Endothelial cell of umbilical vein (primary cell): ENCODE measurements around the gene TFDP1. TPM values are rescaled to one million over a fixed set of nuclear protein-coding genes. Genes with fewer than 3 reads are reported as not detected.

Source experiments
- BruUV-seq: library from RNA; stranded (reverse); fragments of 400-500 nt; replicated peaks from 2 replicates; lab custom pipeline; 2021; lab: Mats Ljungman, UMichigan
- CTCF ChIA-PET: fragments of 300-600, 350-600 bp; sonication (Branson Sonifier 250); formaldehyde crosslinking; loops from one replicate; lab custom pipeline; 2021; ENCODE audit warnings: antibody characterized with exemption, inconsistent platforms; lab: Charles Lee
- POLR2A ChIA-PET: fragments of 300-600, 350-600 bp; sonication (Branson Sonifier 250); formaldehyde crosslinking; loops from one replicate; lab custom pipeline; 2021; ENCODE audit warnings: antibody characterized with exemption, inconsistent platforms; lab: Charles Lee
- DNase-seq: peaks from one replicate; pipeline ENCODE4 v3.0.0-alpha.2; 2011; ENCODE audit warnings: low read depth, low spot score
- FAIRE-seq: peaks from 2 replicates; lab custom pipeline; 2011; peaks lifted over from hg19 to GRCh38; lab: Jason Lieb, UNC
- H2AFZ ChIP-seq: 2 replicates; pipeline ENCODE4 v1.6.0; 2012; ENCODE audit warnings: low read depth, low read length, control low read depth, inconsistent platforms
- H3K27ac ChIP-seq: 2 replicates; pipeline ENCODE4 v1.5.1; 2011; ENCODE audit warnings: low read depth, mild to moderate bottlenecking, control low read depth, low read length, moderate library complexity; ENCODE audit not compliant: insufficient read depth
- H3K27me3 ChIP-seq, 2 experiments: 2 replicates each; pipeline versions ENCODE4 v1.6.0 to v1.6.1; 2011; ENCODE audit warnings: low read length in 2 of 2, mixed read lengths in 1 of 2; ENCODE audit not compliant: control insufficient read depth in 2 of 2, insufficient read depth in 2 of 2
- H3K36me3 ChIP-seq, 2 experiments: 2 replicates in 1 of 2; 3 replicates in 1 of 2; pipeline ENCODE4 v1.5.1; 2011; ENCODE audit warnings: low read length in 2 of 2, mild to moderate bottlenecking in 1 of 2, moderate library complexity in 1 of 2; ENCODE audit not compliant: control insufficient read depth in 2 of 2, insufficient read depth in 2 of 2; ENCODE audit errors: extremely low read depth in 1 of 2
- H3K4me1 ChIP-seq: 3 replicates; pipeline ENCODE4 v1.5.1; 2011; ENCODE audit warnings: mild to moderate bottlenecking, low read length; ENCODE audit not compliant: control insufficient read depth, insufficient read depth; ENCODE audit errors: extremely low read depth
- H3K4me2 ChIP-seq: 2 replicates; pipeline ENCODE4 v1.6.1; 2011; ENCODE audit warnings: low read length, control low read depth, mixed read lengths; ENCODE audit not compliant: insufficient read depth
- H3K4me3 ChIP-seq, 3 experiments: fragments of 200-600 bp in 1 of 3; sonication (generic), shearing (Covaris generic) in 1 of 3; replicated peaks in 1 of 3; 2 replicates each; pipeline ENCODE4 v1.5.1; 2011 to 2016; ENCODE audit warnings: control low read depth in 3 of 3, low read length in 3 of 3, mild to moderate bottlenecking in 2 of 3, inconsistent platforms in 1 of 3, low read depth in 1 of 3, moderate library complexity in 1 of 3; ENCODE audit not compliant: insufficient read depth in 1 of 3
- H3K79me2 ChIP-seq: 2 replicates; pipeline ENCODE4 v1.6.0; 2012; ENCODE audit warnings: low read length, inconsistent platforms; ENCODE audit not compliant: control insufficient read depth, insufficient read depth
- H3K9ac ChIP-seq: replicated peaks from 2 replicates; pipeline ENCODE3; 2011; ENCODE audit warnings: low read length, control low read depth; ENCODE audit not compliant: insufficient read depth; ENCODE audit errors: extremely low read depth
- H3K9me1 ChIP-seq: replicated peaks from 3 replicates; pipeline ENCODE4 v1.6.0; 2011; ENCODE audit warnings: mild to moderate bottlenecking, low read length; ENCODE audit not compliant: control insufficient read depth, insufficient read depth; ENCODE audit errors: extremely low read depth
- H3K9me3 ChIP-seq: replicated peaks from 2 replicates; pipeline ENCODE4 v1.5.1; 2012; ENCODE audit warnings: low read length, inconsistent platforms; ENCODE audit not compliant: control insufficient read depth, insufficient read depth
- H4K20me1 ChIP-seq: replicated peaks from 2 replicates; pipeline ENCODE3; 2011; ENCODE audit warnings: mild to moderate bottlenecking, low read length; ENCODE audit not compliant: control insufficient read depth, insufficient read depth; ENCODE audit errors: extremely low read depth
- EZH2 ChIP-seq: IDR thresholded peaks from 2 replicates; pipeline ENCODE4 v1.6.1; 2012; ENCODE audit warnings: borderline replicate concordance, low read depth, mild to moderate bottlenecking, moderate library complexity, low read length, inconsistent platforms; ENCODE audit not compliant: severe bottlenecking
- FOS ChIP-seq: IDR thresholded peaks from 2 replicates; pipeline ENCODE4 v1.6.1; 2011; ENCODE audit warnings: mild to moderate bottlenecking, low read length, moderate library complexity, borderline replicate concordance; ENCODE audit not compliant: insufficient read depth
- GATA2 ChIP-seq: IDR thresholded peaks from 2 replicates; pipeline ENCODE4 v1.7.0; 2011; ENCODE audit warnings: low read depth, mild to moderate bottlenecking, moderate library complexity, mixed read lengths, low read length; ENCODE audit not compliant: insufficient read length, insufficient read depth
- JUN ChIP-seq: IDR thresholded peaks from 2 replicates; pipeline ENCODE4 v1.6.1; 2011; ENCODE audit warnings: borderline replicate concordance, low read depth; ENCODE audit not compliant: insufficient read length, insufficient read depth
- MYC ChIP-seq: IDR thresholded peaks from one replicate; pipeline ENCODE4 v1.6.1; 2011; ENCODE audit warnings: mild to moderate bottlenecking, low read depth, low read length
- POLR2A ChIP-seq: IDR thresholded peaks from 2 replicates; pipeline ENCODE4 v1.6.1; 2012; ENCODE audit warnings: low read depth, mild to moderate bottlenecking, control low read depth, low read length
- POLR2AphosphoS5 ChIP-seq: IDR thresholded peaks from 2 replicates; pipeline ENCODE4 v1.6.1; 2012; ENCODE audit warnings: low read depth, mild to moderate bottlenecking, control low read depth, low read length, moderate library complexity; ENCODE audit not compliant: insufficient read depth
- dilution Hi-C: fragments of 300-500 bp; cut with MboI; formaldehyde crosslinking; loops from one replicate; pipeline ENCODE4 v1.15.0; 2019; ENCODE audit warnings: low sequenced_read_pairs; ENCODE audit not compliant: extremely low pct_ligation_motif_present
- intact Hi-C: fragments of 100-400 bp; cut with micrococcal nuclease; formaldehyde crosslinking; loops from one replicate; pipeline ENCODE4 v1.10.0; 2022
- polyA plus RNA-seq, 4 experiments: library from polyadenylated mRNA; depleted of rRNA in 3 of 4; stranded (reverse) in 3 of 4; unstranded in 1 of 4; fragments of >200 nt; gene quantifications; 2 replicates each; pipeline versions ENCODE4 v1.2.1 to v1.2.3, GENCODE V29; 2011 to 2012; ENCODE audit warnings: missing spikeins in 1 of 4
- total RNA-seq: library from RNA; stranded (reverse); gene quantifications from 2 replicates; pipeline ENCODE4 v1.2.3, GENCODE V29; 2021
- TF ChIP-seq, protein P1 (sequence below), 2 donors: IDR thresholded peaks; 1 replicate in 1 of 2; 2 replicates in 1 of 2; pipeline ENCODE4 v1.5.1; 2011; ENCODE audit warnings: low read length in 2 of 2, mild to moderate bottlenecking in 2 of 2, moderate library complexity in 2 of 2, control low read depth in 1 of 2, inconsistent platforms in 1 of 2, low read depth in 1 of 2; ENCODE audit not compliant: insufficient read depth in 1 of 2; ENCODE audit errors: extremely low read depth in 1 of 2
- TF ChIP-seq, protein P2 (sequence below): IDR thresholded peaks from 2 replicates; pipeline ENCODE4 v1.6.1; 2011; ENCODE audit not compliant: insufficient read depth, insufficient read length

The TFDP1 gene
- total and polyA plus RNA-seq, 2 donors (not counting 3 experiments of a cell fraction or from before 2014, with no cell fraction given), result 64.3 to 137 TPM

DNA sequence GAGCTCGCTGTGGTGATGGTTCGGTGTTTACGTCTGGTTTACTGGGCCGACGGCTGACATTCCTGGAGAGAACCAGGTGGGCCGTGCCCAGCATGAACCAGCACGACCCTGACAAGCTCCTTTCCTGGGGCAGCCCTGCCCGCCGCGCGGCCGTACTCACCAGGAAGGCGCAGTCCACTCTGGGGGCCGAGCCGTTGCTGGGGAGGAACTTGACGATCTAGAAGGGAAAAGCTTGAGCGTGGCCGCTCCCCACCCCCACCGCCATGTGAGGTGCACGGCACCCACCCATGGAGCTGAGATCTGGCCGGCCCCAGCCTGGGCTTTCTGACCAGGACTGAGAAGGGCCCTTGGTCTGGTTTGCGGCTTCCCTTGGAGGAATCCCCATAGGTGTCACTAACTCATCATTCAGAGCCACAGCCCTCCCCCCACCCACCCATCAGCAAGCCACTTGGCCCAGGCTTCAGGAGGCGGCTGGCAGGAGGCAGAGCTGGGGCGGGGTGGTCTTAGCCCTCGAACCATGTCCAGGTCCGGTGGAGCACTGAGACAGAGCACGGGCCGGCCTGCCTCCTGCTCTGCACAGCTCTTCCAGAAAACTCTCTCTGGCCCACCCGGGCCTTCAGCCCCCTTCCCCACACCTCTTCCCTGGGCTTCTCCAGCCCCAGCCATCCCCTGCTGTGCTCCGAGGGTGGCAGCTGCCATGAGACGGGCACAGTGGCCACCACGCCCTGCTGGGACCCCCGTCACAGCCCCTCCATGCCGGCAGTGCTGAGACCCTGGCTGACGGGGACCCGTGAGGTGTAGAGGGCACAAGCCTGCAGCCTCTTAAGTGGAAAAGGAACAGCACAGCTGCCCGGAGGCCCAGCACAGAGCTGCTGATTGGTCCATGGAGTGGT is 67.2 kb downstream of the TFDP1 start:
- H2AFZ ChIP-seq, result no peak overlapping the region
- no peaks in the 10 kb centered on the region for H3K27me3 ChIP-seq
- no TSS peak for BruUV-seq
- H3K27ac ChIP-seq, result no peak overlapping the region
- CTCF ChIA-PET, result interaction anchor here (1.5 kb wide), 1 partner anchor 75 kb away, joined by 3 read pairs; no protein-coding TSS in a partner anchor
- FAIRE-seq, result no peak
- intact Hi-C loops (no loop called here), dilution Hi-C loops (no loop called here)
- H3K9me1 ChIP-seq, result no peaks in the 10 kb centered on the region
- H3K36me3 ChIP-seq, result no peaks in the 10 kb centered on the region
- H3K4me2 ChIP-seq, result no peak overlapping the region
- H3K4me3 ChIP-seq, result no peak overlapping the region
- H3K9ac ChIP-seq, result no peak overlapping the region
- no peaks in the 10 kb centered on the region for H4K20me1 ChIP-seq
- no peaks in the 10 kb centered on the region for H3K79me2 ChIP-seq
- TF ChIP-seq JUN, result no peak
- no peak for TF ChIP-seq POLR2A
- TF ChIP-seq FOS, result no peak
- no peak for TF ChIP-seq GATA2
- no peak for TF ChIP-seq MYC
- no peak for TF ChIP-seq EZH2
- TF ChIP-seq, protein P1, sequence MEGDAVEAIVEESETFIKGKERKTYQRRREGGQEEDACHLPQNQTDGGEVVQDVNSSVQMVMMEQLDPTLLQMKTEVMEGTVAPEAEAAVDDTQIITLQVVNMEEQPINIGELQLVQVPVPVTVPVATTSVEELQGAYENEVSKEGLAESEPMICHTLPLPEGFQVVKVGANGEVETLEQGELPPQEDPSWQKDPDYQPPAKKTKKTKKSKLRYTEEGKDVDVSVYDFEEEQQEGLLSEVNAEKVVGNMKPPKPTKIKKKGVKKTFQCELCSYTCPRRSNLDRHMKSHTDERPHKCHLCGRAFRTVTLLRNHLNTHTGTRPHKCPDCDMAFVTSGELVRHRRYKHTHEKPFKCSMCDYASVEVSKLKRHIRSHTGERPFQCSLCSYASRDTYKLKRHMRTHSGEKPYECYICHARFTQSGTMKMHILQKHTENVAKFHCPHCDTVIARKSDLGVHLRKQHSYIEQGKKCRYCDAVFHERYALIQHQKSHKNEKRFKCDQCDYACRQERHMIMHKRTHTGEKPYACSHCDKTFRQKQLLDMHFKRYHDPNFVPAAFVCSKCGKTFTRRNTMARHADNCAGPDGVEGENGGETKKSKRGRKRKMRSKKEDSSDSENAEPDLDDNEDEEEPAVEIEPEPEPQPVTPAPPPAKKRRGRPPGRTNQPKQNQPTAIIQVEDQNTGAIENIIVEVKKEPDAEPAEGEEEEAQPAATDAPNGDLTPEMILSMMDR (IDR thresholded peaks at IDR 0.05; ENCODE audit: extremely low read depth in 1 of 2, insufficient read depth in 1 of 2, low read depth in 1 of 2, low read length in 2 of 2), result no peak
- TF ChIP-seq POLR2AphosphoS5, result no peak
- TF ChIP-seq, protein P2, sequence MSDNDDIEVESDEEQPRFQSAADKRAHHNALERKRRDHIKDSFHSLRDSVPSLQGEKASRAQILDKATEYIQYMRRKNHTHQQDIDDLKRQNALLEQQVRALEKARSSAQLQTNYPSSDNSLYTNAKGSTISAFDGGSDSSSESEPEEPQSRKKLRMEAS, result no peak
- no peaks in the 10 kb centered on the region for H3K4me1 ChIP-seq
- no peaks in the 10 kb centered on the region for H3K9me3 ChIP-seq
- POLR2A ChIA-PET, result no interaction called here
- no peak for DNase-seq
